Subcutaneous adipose tissue (tissue), 4 donors: ENCODE data around the gene PHTF2. TPM values are rescaled to one million over a fixed set of nuclear protein-coding genes. Genes with fewer than 3 reads are reported as not detected.

Source experiments
- total RNA-seq, 4 donors: library from RNA; depleted of rRNA; stranded (reverse); fragments of >200 nt; gene quantifications; one replicate each; pipeline ENCODE4 v1.1.0, GENCODE V29; 2016
- TF ChIP-seq, protein P1 (sequence below): fragments of 450-650 bp; IDR thresholded peaks from one replicate; pipeline ENCODE4 v1.5.1; 2016; ENCODE audit warnings: low read depth, mild to moderate bottlenecking, control low read depth, antibody characterized with exemption, moderate library complexity

PHTF2 gene
- total RNA-seq, 4 donors from 2014 or later = 21.0 to 40.1 (median 23.2) TPM

DNA sequence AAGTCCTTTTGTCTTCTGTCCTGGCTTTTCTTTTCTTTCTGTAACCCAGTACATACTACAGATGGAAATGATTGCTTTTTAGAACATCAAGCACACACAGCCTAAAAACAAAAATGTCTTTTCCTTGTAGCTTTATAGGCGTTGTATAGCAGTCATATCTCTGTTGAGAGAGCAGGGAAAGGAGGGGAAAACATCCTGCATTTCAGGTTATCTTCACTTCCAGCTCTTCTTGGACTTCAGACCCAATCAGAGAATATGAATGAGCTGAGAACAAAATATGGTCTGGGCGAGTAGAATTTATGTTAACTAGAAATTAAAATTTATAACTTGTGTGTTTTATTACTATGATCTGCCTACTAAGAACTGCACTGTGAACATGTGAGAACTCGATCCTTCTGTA lies 15.0 kb upstream of the PHTF2 start:
- TF ChIP-seq, protein P1, sequence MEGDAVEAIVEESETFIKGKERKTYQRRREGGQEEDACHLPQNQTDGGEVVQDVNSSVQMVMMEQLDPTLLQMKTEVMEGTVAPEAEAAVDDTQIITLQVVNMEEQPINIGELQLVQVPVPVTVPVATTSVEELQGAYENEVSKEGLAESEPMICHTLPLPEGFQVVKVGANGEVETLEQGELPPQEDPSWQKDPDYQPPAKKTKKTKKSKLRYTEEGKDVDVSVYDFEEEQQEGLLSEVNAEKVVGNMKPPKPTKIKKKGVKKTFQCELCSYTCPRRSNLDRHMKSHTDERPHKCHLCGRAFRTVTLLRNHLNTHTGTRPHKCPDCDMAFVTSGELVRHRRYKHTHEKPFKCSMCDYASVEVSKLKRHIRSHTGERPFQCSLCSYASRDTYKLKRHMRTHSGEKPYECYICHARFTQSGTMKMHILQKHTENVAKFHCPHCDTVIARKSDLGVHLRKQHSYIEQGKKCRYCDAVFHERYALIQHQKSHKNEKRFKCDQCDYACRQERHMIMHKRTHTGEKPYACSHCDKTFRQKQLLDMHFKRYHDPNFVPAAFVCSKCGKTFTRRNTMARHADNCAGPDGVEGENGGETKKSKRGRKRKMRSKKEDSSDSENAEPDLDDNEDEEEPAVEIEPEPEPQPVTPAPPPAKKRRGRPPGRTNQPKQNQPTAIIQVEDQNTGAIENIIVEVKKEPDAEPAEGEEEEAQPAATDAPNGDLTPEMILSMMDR = no peak

- TF ChIP-seq, protein P1 = no peak
Observed at GRCh38 chr7:77786018-77786417, 12.6 kb upstream of the PHTF2 start.

DNA sequence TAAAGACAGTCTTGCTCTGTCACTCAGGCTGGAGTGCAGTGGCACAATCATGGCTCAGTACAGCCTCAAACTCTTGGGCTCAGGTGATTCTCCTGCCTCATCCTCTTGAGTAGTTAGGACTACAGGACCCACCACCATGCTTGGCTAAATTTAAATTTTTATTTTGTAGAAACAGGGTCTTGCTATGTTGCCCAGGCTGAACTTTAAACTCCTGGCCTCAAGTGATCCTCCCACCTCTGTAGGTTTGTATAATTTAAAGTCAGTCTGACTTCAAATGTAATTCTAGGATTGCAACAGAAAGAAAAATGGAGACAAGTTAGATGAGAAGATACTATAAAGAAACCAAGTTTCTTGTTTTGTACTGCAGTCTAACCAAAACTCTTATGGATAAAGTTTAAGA lies 11.8 kb upstream of the PHTF2 start:
- TF ChIP-seq, protein P1 = no peak

DNA sequence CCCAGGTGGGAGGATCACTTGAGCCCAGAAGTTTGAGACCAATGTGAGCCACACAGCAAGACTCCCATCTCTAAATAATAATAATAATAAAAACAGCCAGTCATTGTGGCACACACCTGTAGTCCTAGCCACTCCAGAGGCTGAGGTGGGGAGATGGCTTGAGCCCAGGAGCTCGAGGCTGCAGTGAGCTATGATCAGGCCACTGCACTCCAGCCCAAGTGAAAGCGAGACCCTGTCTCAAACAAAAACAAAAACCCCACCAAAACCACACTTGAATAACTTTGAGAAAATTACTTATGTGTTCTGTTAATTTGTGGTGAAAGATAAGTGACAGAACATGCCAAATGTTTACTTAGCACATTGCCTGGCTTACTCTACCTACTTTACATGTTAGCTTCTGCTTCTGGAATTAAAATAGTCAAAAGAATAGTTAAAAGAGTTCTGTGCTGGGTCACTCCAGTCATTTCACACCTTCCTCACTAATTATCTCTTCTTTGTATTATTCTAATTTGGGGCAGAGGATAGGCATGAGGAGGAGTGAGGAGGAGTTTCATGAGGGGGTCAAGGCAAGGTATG lies 10.2 kb upstream of the PHTF2 start:
- TF ChIP-seq, protein P1 = no peak

DNA sequence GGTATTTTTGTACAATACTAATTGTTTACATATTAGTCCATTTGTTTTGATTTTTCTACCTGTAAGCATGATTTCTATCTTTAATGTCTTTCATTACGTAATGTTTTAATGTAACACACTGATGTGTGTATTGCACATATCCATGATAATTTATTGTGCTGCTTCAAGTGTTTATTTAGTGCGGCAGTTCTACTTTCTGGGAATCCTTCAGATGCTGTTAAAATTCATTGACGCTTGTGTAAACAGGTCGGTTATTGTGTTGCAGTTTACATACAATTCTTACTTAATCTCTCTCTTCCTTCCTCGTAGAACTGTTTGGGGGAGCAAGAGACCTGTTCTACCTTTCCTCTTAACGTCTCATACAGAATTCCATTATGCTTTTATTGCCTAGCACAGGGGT lies 7.2 kb upstream of the PHTF2 start:
- TF ChIP-seq, protein P1 = no peak

DNA sequence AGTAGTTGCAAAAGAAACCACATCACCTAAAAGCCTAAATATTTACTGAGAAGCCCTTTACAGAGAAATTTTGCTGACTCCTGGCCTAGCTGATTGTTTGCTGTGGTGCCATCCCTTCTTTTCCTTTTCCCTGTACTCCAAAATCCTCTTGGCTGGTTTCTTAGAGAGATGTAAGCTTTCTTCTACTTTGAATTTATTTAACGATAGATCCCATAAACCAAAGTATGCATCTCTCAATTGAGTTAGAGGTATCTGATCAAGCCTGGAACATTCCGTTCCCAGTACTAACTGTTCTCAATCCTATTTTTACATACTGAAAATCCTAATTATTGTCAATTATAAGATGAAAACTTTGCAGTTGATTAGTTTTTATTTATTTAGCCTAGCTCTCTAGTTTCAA lies 6.6 kb upstream of the PHTF2 start:
- TF ChIP-seq, protein P1 = no peak

- TF ChIP-seq, protein P1 = no peak
Observed at GRCh38 chr7:77794000-77794399, 4.6 kb upstream of the PHTF2 start.

DNA sequence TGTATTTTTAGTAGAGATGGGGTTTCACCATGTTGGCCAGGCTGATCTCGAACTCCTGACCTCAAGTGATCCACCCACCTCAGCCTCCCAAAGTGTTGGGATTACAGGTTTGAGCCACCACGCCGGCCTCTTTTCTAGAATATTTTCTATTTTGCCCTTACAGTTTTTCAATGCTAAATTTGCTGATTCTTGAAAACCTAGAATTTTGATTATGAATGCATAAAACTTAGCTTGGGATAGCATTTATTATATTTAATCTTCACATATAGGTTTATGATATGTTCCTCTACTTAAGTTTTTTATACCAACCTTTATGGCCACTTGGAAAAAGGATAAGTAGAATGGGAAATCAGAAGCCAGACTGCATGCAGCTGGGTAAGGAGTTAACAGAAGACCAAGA lies 2.5 kb upstream of the PHTF2 start:
- TF ChIP-seq, protein P1 = no peak
